ENCODE results near the gene PPEF1. TPM values are rescaled to one million over a fixed set of nuclear protein-coding genes. Genes with fewer than 3 reads are reported as not detected.

PPEF1 gene
- polyA plus RNA-seq, 2 of the 4 experiments (the other 2 are of a cell fraction) = 1.0 to 1.9 TPM

DNA sequence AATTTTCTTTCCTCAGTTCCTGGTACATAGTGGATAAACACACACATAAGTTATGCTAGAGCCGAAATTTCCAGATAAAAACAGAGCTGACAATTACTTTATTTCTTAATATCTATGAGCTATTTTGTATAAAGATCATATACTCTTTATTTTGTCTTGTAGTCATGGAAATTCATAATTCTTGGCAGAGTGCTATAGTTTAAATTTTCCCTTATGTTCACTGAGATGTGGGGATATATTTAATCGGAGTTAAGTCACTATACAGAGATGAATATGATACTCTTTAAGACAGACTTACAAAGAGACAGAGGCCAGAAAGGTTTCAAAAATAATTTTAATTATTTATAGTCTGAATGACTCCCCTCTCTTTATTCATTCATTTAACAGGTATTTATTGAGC, 89.7 kb downstream of the PPEF1 start:
- peaks cover 16% of the 10 kb centered on the region for H3K4me1 ChIP-seq
- H3K9me3 ChIP-seq = no peaks in the 10 kb centered on the region
- POLR2A ChIA-PET = no interaction called here
- CTCF ChIA-PET = interaction anchor here (1.4 kb wide), 1 partner anchor 387 kb away, joined by 3 read pairs; no protein-coding TSS in a partner anchor
- no peak for ATAC-seq
- H3K4me2 ChIP-seq = no peak overlapping the region
- 95% methylated on average over 2 of the region's 2 CpGs for WGBS (ENCODE audit: missing lambda C conversion rate)
- no peak overlapping the region for H3K27ac ChIP-seq
- no peak for FAIRE-seq
- no peak overlapping the region for H3K4me3 ChIP-seq
- TF ChIP-seq GATA3 (IDR thresholded peaks at IDR 0.05; ENCODE audit: borderline replicate concordance) (no peak), CHD2 (IDR thresholded peaks at IDR 0.05; ENCODE audit: low read length, partially characterized antibody) (no peak), CHD4 (IDR thresholded peaks at IDR 0.05; ENCODE audit: borderline replicate concordance) (no peak), SMC3 (IDR thresholded peaks at IDR 0.05) (no peak)
- no peak for DNase-seq (ENCODE audit: low read depth in 1 of 2, low spot score in 1 of 2)

DNA sequence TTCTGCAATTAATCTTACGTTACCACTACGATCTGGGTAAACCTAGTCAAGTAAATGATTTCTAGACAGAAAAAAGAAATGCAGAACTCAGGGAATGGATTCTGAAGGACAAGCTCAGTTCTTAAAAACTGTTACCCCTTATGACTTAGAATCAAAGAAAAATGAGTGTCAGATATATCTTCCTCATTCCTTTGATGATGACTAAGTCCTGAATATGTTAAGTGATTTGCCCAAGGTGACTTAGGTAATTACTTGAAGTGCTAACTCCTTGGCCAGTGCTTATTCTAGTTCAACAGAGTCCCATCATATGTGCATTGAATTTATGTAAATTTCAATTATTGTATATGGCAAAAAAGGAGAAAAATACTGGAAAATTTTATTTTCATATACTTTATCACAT, 92.5 kb downstream of the PPEF1 start:
- Histone ChIP-seq H3K27ac (no peak overlapping the region), H3K4me2 (no peak overlapping the region), H3K4me3 (no peak overlapping the region), H3K9me3 (no peaks in the 10 kb centered on the region), H3K4me1 (no peaks in the 10 kb centered on the region)
- DNase-seq (ENCODE audit: low read depth in 1 of 2, low spot score in 1 of 2) (no peak), ATAC-seq (no peak), FAIRE-seq (peak; percentile 93)
- POLR2A ChIA-PET = no interaction called here
- WGBS (ENCODE audit: missing lambda C conversion rate) = 44% methylated on average over 2 of the region's 2 CpGs
- CTCF ChIA-PET = no interaction called here
- TF ChIP-seq, protein P1, sequence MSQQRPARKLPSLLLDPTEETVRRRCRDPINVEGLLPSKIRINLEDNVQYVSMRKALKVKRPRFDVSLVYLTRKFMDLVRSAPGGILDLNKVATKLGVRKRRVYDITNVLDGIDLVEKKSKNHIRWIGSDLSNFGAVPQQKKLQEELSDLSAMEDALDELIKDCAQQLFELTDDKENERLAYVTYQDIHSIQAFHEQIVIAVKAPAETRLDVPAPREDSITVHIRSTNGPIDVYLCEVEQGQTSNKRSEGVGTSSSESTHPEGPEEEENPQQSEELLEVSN (IDR thresholded peaks at IDR 0.05; ENCODE audit: borderline replicate concordance, low read depth) = no peak
- TF ChIP-seq, protein P2, sequence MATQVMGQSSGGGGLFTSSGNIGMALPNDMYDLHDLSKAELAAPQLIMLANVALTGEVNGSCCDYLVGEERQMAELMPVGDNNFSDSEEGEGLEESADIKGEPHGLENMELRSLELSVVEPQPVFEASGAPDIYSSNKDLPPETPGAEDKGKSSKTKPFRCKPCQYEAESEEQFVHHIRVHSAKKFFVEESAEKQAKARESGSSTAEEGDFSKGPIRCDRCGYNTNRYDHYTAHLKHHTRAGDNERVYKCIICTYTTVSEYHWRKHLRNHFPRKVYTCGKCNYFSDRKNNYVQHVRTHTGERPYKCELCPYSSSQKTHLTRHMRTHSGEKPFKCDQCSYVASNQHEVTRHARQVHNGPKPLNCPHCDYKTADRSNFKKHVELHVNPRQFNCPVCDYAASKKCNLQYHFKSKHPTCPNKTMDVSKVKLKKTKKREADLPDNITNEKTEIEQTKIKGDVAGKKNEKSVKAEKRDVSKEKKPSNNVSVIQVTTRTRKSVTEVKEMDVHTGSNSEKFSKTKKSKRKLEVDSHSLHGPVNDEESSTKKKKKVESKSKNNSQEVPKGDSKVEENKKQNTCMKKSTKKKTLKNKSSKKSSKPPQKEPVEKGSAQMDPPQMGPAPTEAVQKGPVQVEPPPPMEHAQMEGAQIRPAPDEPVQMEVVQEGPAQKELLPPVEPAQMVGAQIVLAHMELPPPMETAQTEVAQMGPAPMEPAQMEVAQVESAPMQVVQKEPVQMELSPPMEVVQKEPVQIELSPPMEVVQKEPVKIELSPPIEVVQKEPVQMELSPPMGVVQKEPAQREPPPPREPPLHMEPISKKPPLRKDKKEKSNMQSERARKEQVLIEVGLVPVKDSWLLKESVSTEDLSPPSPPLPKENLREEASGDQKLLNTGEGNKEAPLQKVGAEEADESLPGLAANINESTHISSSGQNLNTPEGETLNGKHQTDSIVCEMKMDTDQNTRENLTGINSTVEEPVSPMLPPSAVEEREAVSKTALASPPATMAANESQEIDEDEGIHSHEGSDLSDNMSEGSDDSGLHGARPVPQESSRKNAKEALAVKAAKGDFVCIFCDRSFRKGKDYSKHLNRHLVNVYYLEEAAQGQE (IDR thresholded peaks at IDR 0.05) = no peak
- TF ChIP-seq FOSB (CRISPR knock-in tag; IDR thresholded peaks at IDR 0.05) (no peak), EP300 (IDR thresholded peaks at IDR 0.05) (no peak), NFE2L2 (conservative IDR thresholded peaks at IDR 0.05; ENCODE audit: low read length) (no peak), HOXA7 (CRISPR knock-in tag; IDR thresholded peaks at IDR 0.05) (no peak)

DNA sequence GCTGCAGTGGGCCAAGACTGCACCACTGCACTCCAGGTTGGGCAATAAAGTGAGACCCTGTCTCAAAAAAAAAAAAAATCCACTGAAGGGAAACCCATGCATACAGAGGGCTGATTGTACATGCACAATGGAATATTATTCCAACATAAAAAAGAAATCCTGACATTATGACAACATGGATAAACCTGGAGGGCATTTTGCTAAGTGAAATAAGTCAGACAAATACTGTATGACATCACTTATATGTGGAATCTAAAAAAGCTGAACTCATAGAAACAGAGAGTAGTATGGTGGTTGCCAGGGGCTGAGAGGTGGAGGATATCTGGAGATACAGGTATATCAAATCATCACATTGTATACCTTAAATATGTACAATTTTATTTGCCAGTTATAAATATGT, 102.2 kb downstream of the PPEF1 start:
- Histone ChIP-seq H3K27ac (no peak overlapping the region), H3K9me3 (no peaks in the 10 kb centered on the region), H3K4me3 (no peak overlapping the region), H3K4me1 (no peaks in the 10 kb centered on the region), H3K4me2 (no peak overlapping the region)
- ATAC-seq = no peak
- ChIA-PET POLR2A (no interaction called here), CTCF (interaction anchor here (0.7 kb wide), 1 partner anchor 481 kb away, joined by 7 read pairs; no protein-coding TSS in a partner anchor)
- FAIRE-seq = no peak
- TF ChIP-seq NFE2L2 (conservative IDR thresholded peaks at IDR 0.05; ENCODE audit: low read length) = no peak
- no peak for TF ChIP-seq RNF2 (IDR thresholded peaks at IDR 0.05; ENCODE audit: borderline replicate concordance, low read depth)
- no peak for TF ChIP-seq MAZ (IDR thresholded peaks at IDR 0.05; ENCODE audit: borderline replicate concordance, low read depth, low read length)
- TF ChIP-seq, protein P3, sequence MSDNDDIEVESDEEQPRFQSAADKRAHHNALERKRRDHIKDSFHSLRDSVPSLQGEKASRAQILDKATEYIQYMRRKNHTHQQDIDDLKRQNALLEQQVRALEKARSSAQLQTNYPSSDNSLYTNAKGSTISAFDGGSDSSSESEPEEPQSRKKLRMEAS (IDR thresholded peaks at IDR 0.05) = no peak
- TF ChIP-seq, protein P4, sequence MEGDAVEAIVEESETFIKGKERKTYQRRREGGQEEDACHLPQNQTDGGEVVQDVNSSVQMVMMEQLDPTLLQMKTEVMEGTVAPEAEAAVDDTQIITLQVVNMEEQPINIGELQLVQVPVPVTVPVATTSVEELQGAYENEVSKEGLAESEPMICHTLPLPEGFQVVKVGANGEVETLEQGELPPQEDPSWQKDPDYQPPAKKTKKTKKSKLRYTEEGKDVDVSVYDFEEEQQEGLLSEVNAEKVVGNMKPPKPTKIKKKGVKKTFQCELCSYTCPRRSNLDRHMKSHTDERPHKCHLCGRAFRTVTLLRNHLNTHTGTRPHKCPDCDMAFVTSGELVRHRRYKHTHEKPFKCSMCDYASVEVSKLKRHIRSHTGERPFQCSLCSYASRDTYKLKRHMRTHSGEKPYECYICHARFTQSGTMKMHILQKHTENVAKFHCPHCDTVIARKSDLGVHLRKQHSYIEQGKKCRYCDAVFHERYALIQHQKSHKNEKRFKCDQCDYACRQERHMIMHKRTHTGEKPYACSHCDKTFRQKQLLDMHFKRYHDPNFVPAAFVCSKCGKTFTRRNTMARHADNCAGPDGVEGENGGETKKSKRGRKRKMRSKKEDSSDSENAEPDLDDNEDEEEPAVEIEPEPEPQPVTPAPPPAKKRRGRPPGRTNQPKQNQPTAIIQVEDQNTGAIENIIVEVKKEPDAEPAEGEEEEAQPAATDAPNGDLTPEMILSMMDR (IDR thresholded peaks at IDR 0.05) = no peak
- TF ChIP-seq ZNF302 (CRISPR knock-in tag; IDR thresholded peaks at IDR 0.05) = no peak
- no peak for DNase-seq (ENCODE audit: low read depth in 1 of 2, low spot score in 1 of 2)
